Natural killer cell (primary cell): ENCODE measurements around the gene UBE4A. TPM values are rescaled to one million over a fixed set of nuclear protein-coding genes. Genes with fewer than 3 reads are reported as not detected.

Experiments
- ATAC-seq, 3 donors: fragments of 150-1000 bp in 2 of 3; fragments of 200-7000 bp in 1 of 3; cut with Tn5 transposase; 1 replicate in 1 of 3; 2 replicates in 2 of 3; pipeline ENCODE4 v1.10.0; 2021; ENCODE audit warnings: mild to moderate bottlenecking in 2 of 3, moderate library complexity in 2 of 3
- DNase-seq, 2 donors: peaks; one replicate each; pipeline versions ENCODE4 v3.0.0 to v3.0.0-alpha.2; 2013 to 2021; ENCODE audit warnings: mixed read lengths in 1 of 2
- H3K27ac ChIP-seq: one replicate; pipeline ENCODE4 v1.5.1; 2013; ENCODE audit warnings: mild to moderate bottlenecking, low read length
- H3K27me3 ChIP-seq: one replicate; pipeline ENCODE4 v1.6.1; 2013; ENCODE audit warnings: low read length; ENCODE audit not compliant: control insufficient read depth, insufficient read depth
- H3K36me3 ChIP-seq: one replicate; pipeline ENCODE4 v1.6.1; 2013; ENCODE audit warnings: low read length; ENCODE audit not compliant: control insufficient read depth, insufficient read depth
- H3K4me1 ChIP-seq: one replicate; pipeline ENCODE4 v1.6.1; 2013; ENCODE audit warnings: low read length; ENCODE audit not compliant: control insufficient read depth, insufficient read depth
- H3K4me3 ChIP-seq: one replicate; pipeline ENCODE4 v1.5.1; 2013; ENCODE audit warnings: low read length
- H3K9me3 ChIP-seq: one replicate; pipeline ENCODE4 v1.6.1; 2013; ENCODE audit warnings: low read length; ENCODE audit not compliant: control insufficient read depth, insufficient read depth
- H3K27ac Mint-ChIP-seq, 2 donors: one replicate each; pipeline ENCODE4 v1.8.0; 2022; ENCODE audit warnings: mild to moderate bottlenecking in 2 of 2, mixed read lengths in 2 of 2, moderate library complexity in 1 of 2
- H3K27me3 Mint-ChIP-seq, 2 donors: one replicate each; pipeline ENCODE4 v1.8.0; 2022; ENCODE audit warnings: low read depth in 2 of 2, mixed read lengths in 2 of 2
- H3K36me3 Mint-ChIP-seq: one replicate; pipeline ENCODE4 v1.8.0; 2022; ENCODE audit warnings: mixed read lengths
- H3K4me1 Mint-ChIP-seq, 2 donors: one replicate each; pipeline ENCODE4 v1.8.0; 2022; ENCODE audit warnings: mixed read lengths in 2 of 2
- H3K4me3 Mint-ChIP-seq: one replicate; pipeline ENCODE4 v1.8.0; 2022; ENCODE audit warnings: mild to moderate bottlenecking, moderate library complexity, mixed read lengths
- H3K9me3 Mint-ChIP-seq, 2 donors: one replicate each; pipeline ENCODE4 v1.8.0; 2022; ENCODE audit warnings: mixed read lengths in 2 of 2
- CTCF ChIP-seq: fragments of 200-600 bp; IDR thresholded peaks from one replicate; pipeline ENCODE4 v1.8.0; 2022; ENCODE audit warnings: antibody characterized with exemption
- WGBS: methylation state at CpG from one replicate; pipeline ENCODE4 v1.1.7; 2013; ENCODE audit warnings: missing lambda C conversion rate; ENCODE audit not compliant: insufficient coverage; 5-methylcytosine and 5-hydroxymethylcytosine counted together
- intact Hi-C: fragments of 100-400 bp; cut with micrococcal nuclease; formaldehyde crosslinking; loops from one replicate; pipeline ENCODE4 v1.14.2; 2022
- total RNA-seq, 4 donors: library from RNA; stranded (reverse); fragments of 120-200 nt in 1 of 4; gene quantifications; one replicate each; pipeline versions ENCODE4 v1.2.3 to v1.2.4, GENCODE V29; 2013 to 2022

The UBE4A gene
- total RNA-seq, 3 donors from 2014 or later (not counting 1 experiment from before 2014, with no cell fraction given) = 35.1 to 43.9 (median 37.0) TPM

- no peak overlapping the region for H3K27ac Mint-ChIP-seq
- Histone ChIP-seq H3K4me1 (no peaks in the 10 kb centered on the region), H3K27me3 (no peaks in the 10 kb centered on the region), H3K36me3 (peaks cover 83% of the 10 kb centered on the region), H3K27ac (no peak overlapping the region), H3K9me3 (no peaks in the 10 kb centered on the region), H3K4me3 (no peak overlapping the region)
- no peaks in the 10 kb centered on the region for H3K9me3 Mint-ChIP-seq
- intact Hi-C loops = no loop called here
- H3K27me3 Mint-ChIP-seq = no peaks in the 10 kb centered on the region
- ATAC-seq = no peak
- no peak overlapping the region for H3K4me3 Mint-ChIP-seq
- WGBS = 100% methylated on average over 2 of the region's 2 CpGs
- no peak for TF ChIP-seq CTCF
- H3K4me1 Mint-ChIP-seq = no peaks in the 10 kb centered on the region
- no peak for DNase-seq
- H3K36me3 Mint-ChIP-seq = peaks cover 59% of the 10 kb centered on the region
Measured at GRCh38 chr11:118373263-118373662, 13.9 kb downstream of the UBE4A start.

DNA sequence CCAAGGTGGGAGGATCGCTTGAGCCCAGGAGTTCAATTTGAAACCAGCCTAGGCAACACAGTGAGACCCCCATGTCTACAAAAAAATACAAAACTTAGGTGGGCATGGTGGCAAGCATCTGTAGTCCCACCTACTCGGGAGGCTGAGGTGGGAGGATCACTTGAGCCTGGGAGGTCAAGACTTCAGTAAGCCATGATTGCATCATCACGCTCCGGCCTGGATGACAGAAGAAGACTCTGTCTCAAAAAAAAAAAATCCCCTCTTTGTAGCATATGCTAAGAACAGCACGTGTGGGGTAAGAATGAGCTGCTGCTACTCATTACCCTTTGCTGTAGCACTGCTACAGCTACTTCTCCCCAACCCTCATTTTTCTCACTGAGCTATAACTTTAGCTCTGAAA, 14.5 kb downstream of the UBE4A start:
- Histone ChIP-seq H3K9me3 (no peaks in the 10 kb centered on the region), H3K4me3 (no peak overlapping the region), H3K27me3 (no peaks in the 10 kb centered on the region), H3K4me1 (no peaks in the 10 kb centered on the region), H3K36me3 (peaks cover 83% of the 10 kb centered on the region), H3K27ac (no peak overlapping the region)
- DNase-seq (no peak), ATAC-seq (no peak)
- Mint-ChIP-seq H3K36me3 (peaks cover 53% of the 10 kb centered on the region), H3K27me3 (no peaks in the 10 kb centered on the region), H3K9me3 (no peaks in the 10 kb centered on the region), H3K4me1 (no peaks in the 10 kb centered on the region), H3K27ac (no peak overlapping the region), H3K4me3 (no peak overlapping the region)
- intact Hi-C loops = no loop called here
- no peak for TF ChIP-seq CTCF
- 100% methylated on average over 5 of the region's 5 CpGs for WGBS

GRCh38 chr11:118374729-118375128, 15.3 kb downstream of the UBE4A start:
- H3K27ac ChIP-seq = no peak overlapping the region
- H3K27ac Mint-ChIP-seq = no peak overlapping the region
- H3K9me3 Mint-ChIP-seq = no peaks in the 10 kb centered on the region
- no peaks in the 10 kb centered on the region for H3K4me1 ChIP-seq
- ATAC-seq (no peak), DNase-seq (no peak)
- 87% methylated on average over 3 of the region's 3 CpGs for WGBS
- no peak overlapping the region for H3K4me3 ChIP-seq
- no peaks in the 10 kb centered on the region for H3K4me1 Mint-ChIP-seq
- H3K9me3 ChIP-seq = no peaks in the 10 kb centered on the region
- H3K27me3 Mint-ChIP-seq = no peaks in the 10 kb centered on the region
- no peaks in the 10 kb centered on the region for H3K27me3 ChIP-seq
- no peak for TF ChIP-seq CTCF
- peaks cover 83% of the 10 kb centered on the region for H3K36me3 ChIP-seq
- H3K4me3 Mint-ChIP-seq = no peak overlapping the region
- peaks cover 53% of the 10 kb centered on the region for H3K36me3 Mint-ChIP-seq
- intact Hi-C loops = no loop called here

GRCh38 chr11:118375978-118376377, 16.6 kb downstream of the UBE4A start:
- Histone ChIP-seq H3K27me3 (no peaks in the 10 kb centered on the region), H3K36me3 (peaks cover 85% of the 10 kb centered on the region), H3K9me3 (no peaks in the 10 kb centered on the region), H3K4me1 (no peaks in the 10 kb centered on the region), H3K4me3 (no peak overlapping the region), H3K27ac (no peak overlapping the region)
- Mint-ChIP-seq H3K36me3 (peaks cover 52% of the 10 kb centered on the region), H3K27me3 (no peaks in the 10 kb centered on the region), H3K9me3 (no peaks in the 10 kb centered on the region), H3K27ac (peak overlapping the region in 1 of 2 donors; percentile 24), H3K4me1 (no peaks in the 10 kb centered on the region), H3K4me3 (no peak overlapping the region)
- ATAC-seq = no peak
- intact Hi-C loops = no loop called here
- DNase-seq = no peak
- TF ChIP-seq CTCF = no peak
